K562 (cell line): Measurements from ENCODE around the gene IFITM2. TPM values are rescaled to one million over a fixed set of nuclear protein-coding genes. Genes with fewer than 3 reads are reported as not detected.

Experiments
- ATAC-seq: fragments of 200-7000 bp; cut with Tn5 transposase; 3 replicates; pipeline ENCODE4 v1.9.1; 2020; ENCODE audit warnings: moderate library complexity
- BruUV-seq: library from RNA; stranded (reverse); fragments of 400-500 nt; replicated peaks from 2 replicates; lab custom pipeline; 2021; lab: Mats Ljungman, UMichigan
- CTCF ChIA-PET: fragments of 300-600 bp; formaldehyde crosslinking; extraction: SDS; loops from one replicate; lab custom pipeline; 2021; ENCODE audit warnings: low intra/inter-chr PET ratio; lab: Yijun Ruan, JAX
- POLR2A ChIA-PET: fragments of 300-600, 350-650 bp; sonication (Branson Sonifier 250); formaldehyde crosslinking; extraction: SDS; loops from one replicate; lab custom pipeline; 2021; ENCODE audit warnings: antibody characterized with exemption, inconsistent platforms; lab: Yijun Ruan, JAX
- DNase-seq, 4 experiments: peaks; one replicate each; pipeline versions ENCODE4 v3.0.0 to v3.0.0-alpha.2; 2011 to 2018; ENCODE audit warnings: low spot score in 3 of 4, mixed read lengths in 3 of 4; ENCODE audit errors: extremely low read depth in 1 of 4
- FAIRE-seq: peaks from 2 replicates; lab custom pipeline; 2011; peaks lifted over from hg19 to GRCh38; lab: Jason Lieb, UNC
- H2AFZ ChIP-seq: 2 replicates; pipeline ENCODE4 v1.6.0; 2011; ENCODE audit warnings: low read depth, low read length, control low read depth, inconsistent platforms
- H3K27ac ChIP-seq: fragments of 200-600 bp; 3 replicates; pipeline ENCODE4 v1.8.0; 2011; ENCODE audit warnings: low read depth, mild to moderate bottlenecking, control low read depth, inconsistent platforms, low read length, moderate library complexity, mixed read lengths; ENCODE audit errors: extremely low read depth
- H3K27me3 ChIP-seq, 2 experiments: fragments of 300-600 bp in 1 of 2; 2 replicates in 1 of 2; 3 replicates in 1 of 2; pipeline versions ENCODE4 v1.6.0 to v1.8.0; 2011; ENCODE audit warnings: inconsistent platforms in 2 of 2, low read length in 2 of 2, mild to moderate bottlenecking in 1 of 2, mixed read lengths in 1 of 2, moderate library complexity in 1 of 2; ENCODE audit not compliant: control insufficient read depth in 2 of 2, insufficient read depth in 2 of 2
- H3K36me3 ChIP-seq: fragments of 300-600 bp; 3 replicates; pipeline ENCODE4 v1.8.0; 2011; ENCODE audit warnings: mild to moderate bottlenecking, low read length, inconsistent platforms; ENCODE audit not compliant: control insufficient read depth, insufficient read depth
- H3K4me1 ChIP-seq, 2 experiments: fragments of 200-600 bp in 1 of 2; replicated peaks in 1 of 2; 2 replicates in 1 of 2; 3 replicates in 1 of 2; pipeline versions ENCODE4 v1.5.1 to v1.8.0; 2011; ENCODE audit warnings: inconsistent platforms in 2 of 2, low read length in 2 of 2, mild to moderate bottlenecking in 1 of 2, mixed read lengths in 1 of 2, moderate library complexity in 1 of 2; ENCODE audit not compliant: control insufficient read depth in 2 of 2, insufficient read depth in 2 of 2
- H3K4me2 ChIP-seq: 2 replicates; pipeline ENCODE4 v1.6.1; 2011; ENCODE audit warnings: low read length, control low read depth, inconsistent platforms, mixed read lengths; ENCODE audit not compliant: insufficient read depth
- H3K4me3 ChIP-seq: fragments of 200-600 bp; sonication (generic), shearing (Covaris generic); 2 replicates; pipeline ENCODE4 v1.5.1; 2016; ENCODE audit warnings: control low read depth, inconsistent platforms
- H3K79me2 ChIP-seq: fragments of 200-600 bp; 3 replicates; pipeline ENCODE4 v1.8.0; 2011; ENCODE audit warnings: low read length, inconsistent platforms; ENCODE audit not compliant: control insufficient read depth, insufficient read depth
- H3K9ac ChIP-seq, 2 experiments: 2 replicates each; pipeline versions ENCODE4 v1.6.0 to v1.6.1; 2011; ENCODE audit warnings: low read depth in 2 of 2, low read length in 2 of 2, control low read depth in 1 of 2, inconsistent platforms in 1 of 2, mild to moderate bottlenecking in 1 of 2, mixed read lengths in 1 of 2; ENCODE audit not compliant: insufficient read depth in 1 of 2
- H3K9me1 ChIP-seq: one replicate; pipeline ENCODE4 v1.6.0; 2011; ENCODE audit warnings: inconsistent platforms, mild to moderate bottlenecking, low read length, moderate library complexity; ENCODE audit not compliant: control insufficient read depth, insufficient read depth
- H3K9me3 ChIP-seq: replicated peaks from 2 replicates; pipeline ENCODE4 v1.5.1; 2011; ENCODE audit warnings: low read depth, low read length, inconsistent platforms; ENCODE audit not compliant: control insufficient read depth, insufficient read depth
- H4K20me1 ChIP-seq: replicated peaks from 2 replicates; pipeline ENCODE4 v1.6.1; 2011; ENCODE audit warnings: low read length, inconsistent platforms, mixed read lengths; ENCODE audit not compliant: control insufficient read depth, insufficient read depth
- ADNP ChIP-seq: fragments of 200-800 bp; sonication (Bioruptor generic); IDR thresholded peaks from 2 replicates; pipeline ENCODE4 v1.6.1; 2016; ENCODE audit warnings: missing genetic modification characterization, missing compliant biosample characterization
- CCNT2 ChIP-seq: IDR thresholded peaks from 2 replicates; pipeline ENCODE4 v1.6.1; 2011; ENCODE audit warnings: borderline replicate concordance, low read depth, mild to moderate bottlenecking, moderate library complexity, mixed read lengths, low read length; ENCODE audit not compliant: insufficient read length; ENCODE audit errors: extremely low read depth
- CHD2 ChIP-seq: IDR thresholded peaks from 2 replicates; pipeline ENCODE4 v1.6.1; 2011; ENCODE audit warnings: low read depth, low read length
- CREB5 ChIP-seq: fragments of 250-450 bp; sonication (Bioruptor Pico); IDR thresholded peaks from 2 replicates; pipeline ENCODE4 v1.5.0; 2020; ENCODE audit warnings: mild to moderate bottlenecking
- ELF1 ChIP-seq: fragments of 200-800 bp; sonication (Bioruptor generic); IDR thresholded peaks from 2 replicates; pipeline ENCODE4 v1.6.1; 2016; ENCODE audit warnings: missing genetic modification characterization, missing compliant biosample characterization
- HDAC2 ChIP-seq: fragments of 450-650 bp; IDR thresholded peaks from 2 replicates; pipeline ENCODE4 v1.6.1; 2016; ENCODE audit warnings: mild to moderate bottlenecking
- HNRNPH1 ChIP-seq: fragments of 200-400 bp; formaldehyde crosslinking; optimal IDR thresholded peaks from 2 replicates; pipeline ENCODE3; 2017; ENCODE audit warnings: low read depth, mild to moderate bottlenecking, low read length, moderate library complexity
- MEIS2 ChIP-seq: fragments of 450-650 bp; IDR thresholded peaks from 2 replicates; pipeline ENCODE4 v1.6.1; 2014; ENCODE audit warnings: mild to moderate bottlenecking; ENCODE audit not compliant: partially characterized antibody
- NEUROD1 ChIP-seq: fragments of 150-350 bp; IDR thresholded peaks from 2 replicates; pipeline ENCODE4 v1.6.1; 2014; ENCODE audit warnings: borderline replicate concordance, low read length, low read depth; ENCODE audit not compliant: partially characterized antibody
- NR0B1 ChIP-seq: fragments of 450-650 bp; IDR thresholded peaks from one replicate; pipeline ENCODE4 v1.6.1; 2018; ENCODE audit warnings: mild to moderate bottlenecking, moderate library complexity; ENCODE audit not compliant: partially characterized antibody
- PRPF4 ChIP-seq: fragments of 200-400 bp; formaldehyde crosslinking; IDR thresholded peaks from one replicate; pipeline ENCODE4 v1.6.1; 2017; ENCODE audit warnings: low read length, low read depth, mild to moderate bottlenecking; ENCODE audit not compliant: insufficient read depth, poor library complexity, severe bottlenecking
- RBM25 ChIP-seq: fragments of 200-400 bp; formaldehyde crosslinking; IDR thresholded peaks from 2 replicates; pipeline ENCODE4 v1.6.1; 2018; ENCODE audit warnings: low read length, low read depth, moderate library complexity; ENCODE audit not compliant: severe bottlenecking
- RCOR1 ChIP-seq, 2 experiments: IDR thresholded peaks; 2 replicates each; pipeline ENCODE4 v1.6.1; 2012; ENCODE audit warnings: low read depth in 2 of 2, low read length in 2 of 2, borderline replicate concordance in 1 of 2, improper control_type of control experiment in 1 of 2
- SNIP1 ChIP-seq: fragments of 450-650 bp; IDR thresholded peaks from 2 replicates; pipeline ENCODE4 v1.7.1; 2017; ENCODE audit warnings: low read depth, mild to moderate bottlenecking
- SRSF1 ChIP-seq: fragments of 200-400 bp; formaldehyde crosslinking; IDR thresholded peaks from 2 replicates; pipeline ENCODE4 v1.6.1; 2017; ENCODE audit warnings: mild to moderate bottlenecking, low read depth, low read length, moderate library complexity
- ZNF764 ChIP-seq: fragments of 250-450 bp; sonication (Bioruptor Pico); IDR thresholded peaks from 2 replicates; pipeline ENCODE4 v1.4.0; 2020; ENCODE audit warnings: low read depth, mild to moderate bottlenecking, moderate library complexity
- WGBS: fragments of 100-300 bp; shearing (Covaris generic); methylation state at CpG from one replicate; pipeline ENCODE4 v1.1.6; 2016; ENCODE audit warnings: low coverage, mixed read lengths; ENCODE audit not compliant: insufficient coverage; ENCODE audit errors: missing lambda C conversion rate; 5-methylcytosine and 5-hydroxymethylcytosine counted together
- in situ Hi-C: fragments of 300-500 bp; cut with MboI; formaldehyde crosslinking; loops from 4 replicates; pipeline ENCODE4 v1.15.0; 2018; ENCODE audit warnings: inconsistent platforms, mixed read lengths
- intact Hi-C: fragments of 100-400 bp; cut with micrococcal nuclease; formaldehyde crosslinking; loops from 2 replicates; pipeline ENCODE4 v1.14.2; 2022
- polyA plus RNA-seq, 8 experiments: library from polyadenylated mRNA; depleted of rRNA in 4 of 8; stranded (reverse) in 5 of 8; unstranded in 3 of 8; fragments of >200 nt; fragmentation: Nextera tagmentation in 2 of 8; fragmentation: Illumina TruSeq in 1 of 8; extraction: Ambion mirVana in 2 of 8; extraction: Trizol in 1 of 8; gene quantifications; 2 replicates each; pipeline versions ENCODE4 v1.2.1 to v1.2.3, GENCODE V29; 2011 to 2014; ENCODE audit warnings: inconsistent platforms in 1 of 8, missing spikeins in 1 of 8
- total RNA-seq, 7 experiments: library from RNA; depleted of rRNA in 6 of 7; stranded (reverse); fragments of >200 nt in 6 of 7; fragmentation: Illumina TruSeq in 2 of 7; extraction: Trizol in 2 of 7; gene quantifications; 2 replicates each; pipeline versions ENCODE4 v1.2.1 to v1.2.3, GENCODE V29; 2011 to 2021; ENCODE audit warnings: low replicate concordance in 1 of 7
- TF ChIP-seq, protein P1 (sequence below): fragments of 250-450 bp; sonication (Bioruptor Pico); IDR thresholded peaks from 2 replicates; pipeline ENCODE4 v1.8.0; 2022; ENCODE audit warnings: moderate library complexity, mild to moderate bottlenecking, inconsistent platforms
- TF ChIP-seq, protein P2 (sequence below): sonication (generic); formaldehyde crosslinking; IDR thresholded peaks from 2 replicates; pipeline ENCODE4 v1.9.0; 2022; ENCODE audit warnings: mild to moderate bottlenecking, missing genetic modification reagents

IFITM2 gene
- total and polyA plus RNA-seq, 9 of the 15 experiments (the other 6 are each of a cell fraction or from before 2014, with no cell fraction given), result 52.8 to 4,872 (median 356) TPM

- H3K4me1 ChIP-seq, result peaks cover 46 to 49% of the 10 kb centered on the region in 2 experiments
- intact Hi-C loops, result no loop called here
- H3K79me2 ChIP-seq, result peaks cover 8% of the 10 kb centered on the region
- CTCF ChIA-PET, result no interaction called here
- FAIRE-seq (no peak), ATAC-seq (no peak), DNase-seq (no peak)
- H2AFZ ChIP-seq, result no peak overlapping the region
- H3K4me3 ChIP-seq, result no peak overlapping the region
- in situ Hi-C loops, result no loop called here
- POLR2A ChIA-PET, result interaction anchor here (0.8 to 1.2 kb wide), 2 partner anchors 13 to 16 kb away, joined by 3 read pairs; no protein-coding TSS in a partner anchor
- peaks cover 7% of the 10 kb centered on the region; the same call in 1 of the 2 replicates for H3K9me3 ChIP-seq
- H3K9me1 ChIP-seq, result no peaks in the 10 kb centered on the region
- no peaks in the 10 kb centered on the region for H3K36me3 ChIP-seq
- no peaks in the 10 kb centered on the region for H3K27me3 ChIP-seq
- 94% methylated on average over 23 of the region's 23 CpGs for WGBS
- no peak overlapping the region for H3K27ac ChIP-seq
- no peak overlapping the region for H3K9ac ChIP-seq
- H4K20me1 ChIP-seq, result no peaks in the 10 kb centered on the region
- no peak overlapping the region for H3K4me2 ChIP-seq
- no TSS peak for BruUV-seq
- TF ChIP-seq NR0B1 (no peak), CREB5 (CRISPR knock-in tag) (no peak), ADNP (tag) (0 out of 2 replicates have a peak, but pooled peaks have one; percentile 30), RBM25 (peak; percentile 82), HDAC2 (peak; percentile 55; the same call in 1 of the 2 replicates), NEUROD1 (no peak), RCOR1 (IDR thresholded peaks at IDR 0.05; ENCODE audit: borderline replicate concordance in 1 of 2, low read depth in 2 of 2, low read length in 2 of 2) (0 out of 4 replicates have a peak, but pooled peaks of 1 of the 2 experiments have one; percentile 21), ELF1 (no peak), SRSF1 (no peak), HNRNPH1 (no peak), CCNT2 (no peak), CHD2 (no peak), SNIP1 (no peak), PRPF4 (no peak), MEIS2 (no peak), ZNF764 (CRISPR knock-in tag) (no peak)
- TF ChIP-seq, protein P1, sequence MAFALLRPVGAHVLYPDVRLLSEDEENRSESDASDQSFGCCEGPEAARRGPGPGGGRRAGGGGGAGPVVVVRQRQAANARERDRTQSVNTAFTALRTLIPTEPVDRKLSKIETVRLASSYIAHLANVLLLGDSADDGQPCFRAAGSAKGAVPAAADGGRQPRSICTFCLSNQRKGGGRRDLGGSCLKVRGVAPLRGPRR, result no peak
- TF ChIP-seq, protein P2, sequence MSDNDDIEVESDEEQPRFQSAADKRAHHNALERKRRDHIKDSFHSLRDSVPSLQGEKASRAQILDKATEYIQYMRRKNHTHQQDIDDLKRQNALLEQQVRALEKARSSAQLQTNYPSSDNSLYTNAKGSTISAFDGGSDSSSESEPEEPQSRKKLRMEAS (CRISPR knock-in tag), result 0 out of 2 replicates have a peak, but pooled peaks have one; percentile 5
These were observed 25.2 kb downstream of the IFITM2 start for GRCh38 chr11:332651-333480.
